ENCODE measurements around the gene LMAN1L. TPM values are rescaled to one million over a fixed set of nuclear protein-coding genes. Genes with fewer than 3 reads are reported as not detected.

Gene LMAN1L
- under 0.01 TPM in 1 of 2 replicates, not detected in the other for total RNA-seq

DNA sequence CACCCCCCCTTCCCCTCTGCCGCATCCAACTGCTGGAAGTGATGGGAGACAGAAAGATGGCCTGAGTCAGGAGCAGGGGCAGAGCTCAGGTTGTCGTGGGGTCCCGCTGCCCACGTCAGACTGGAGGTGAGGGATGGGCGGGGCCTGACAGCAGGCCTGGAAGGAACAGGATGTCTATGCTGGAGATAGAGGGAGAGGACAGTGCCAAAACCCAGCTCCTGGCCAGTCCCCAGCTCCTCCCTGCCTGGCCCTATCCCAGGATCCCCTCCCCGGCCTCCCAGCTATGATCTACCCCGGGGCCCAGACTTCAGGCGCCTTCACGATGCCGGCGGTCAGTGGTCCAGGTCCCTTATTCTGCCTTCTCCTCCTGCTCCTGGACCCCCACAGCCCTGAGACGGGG lies at the start of gene LMAN1L:
TSS of gene LMAN1L (plus strand) at position 303 of the 400 bp plus-strand sequence. CDS start at position 323, 20 bp downstream.

GRCh38 chr15:74781431-74782258 lies 31.0 kb upstream of the LMAN1L start, which contains the start of gene CSK:
Gene CSK (plus strand): TSS chr15:74782080. CDS start chr15:74798298, 16,218 bp downstream.

GRCh38 chr15:74826364-74826819 lies 13.8 kb downstream of the LMAN1L start, which contains the start of gene CPLX3:
Gene CPLX3 (plus strand): TSS chr15:74826627. CDS start chr15:74826704, 77 bp downstream.

DNA sequence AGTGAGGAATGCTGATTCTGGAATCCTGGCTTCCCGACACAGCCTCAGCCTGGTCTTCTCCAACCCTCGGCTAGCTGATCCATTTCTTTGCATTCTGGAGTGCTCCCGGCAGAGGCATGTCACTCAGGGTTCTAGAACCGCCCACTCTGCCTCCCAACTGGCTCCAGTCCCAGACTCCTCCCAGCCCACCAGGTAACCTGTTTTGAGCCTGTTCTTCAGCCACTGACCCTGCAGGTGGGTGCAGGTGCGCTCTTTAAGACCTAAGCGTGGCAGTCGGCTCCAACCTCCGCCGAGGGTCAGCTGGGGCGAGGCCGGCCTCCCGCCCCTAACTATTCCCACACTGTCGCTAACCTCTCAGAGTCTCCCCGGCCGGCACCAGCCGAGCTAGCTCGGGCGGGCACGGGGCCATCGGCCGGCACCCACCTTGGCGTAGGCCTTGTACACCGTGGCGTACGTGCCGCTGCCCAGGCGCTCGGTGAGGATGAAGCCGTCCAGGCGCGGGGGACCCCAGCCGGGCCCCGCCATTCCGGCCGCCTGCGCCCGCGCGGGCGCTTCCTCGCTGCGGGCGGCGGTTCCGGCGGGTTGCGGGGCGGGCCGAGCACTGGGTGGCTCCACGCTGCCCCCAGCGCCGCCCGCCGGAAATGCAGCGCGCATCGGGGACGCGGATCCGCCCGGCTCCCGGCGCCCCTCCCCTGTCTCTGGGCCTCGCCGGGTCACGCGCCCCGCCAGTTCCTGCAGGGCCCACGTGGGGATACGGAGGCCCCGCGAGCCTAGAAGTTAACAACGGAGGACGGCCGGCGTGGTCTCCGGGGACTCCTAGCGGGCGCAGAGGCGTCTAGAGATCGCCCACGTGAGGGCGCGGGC lies 30.2 kb downstream of the LMAN1L start, which contains the start of gene ULK3:
TSS of gene ULK3 (minus strand) at position 576 of the 864 bp plus-strand sequence. CDS start at position 525, 51 bp downstream.

GRCh38 chr15:74873036-74873755 lies 60.6 kb downstream of the LMAN1L start, which contains the start of gene SCAMP2:
Gene SCAMP2 (minus strand): TSS chr15:74873365. CDS start chr15:74873255, 110 bp downstream.

Small RNA genes within 50 kb of the gene (small RNA-seq; reads per million reads assigned to genes)
- not detected for gene CPLX3 (ENCODE audit: low replicate concordance)
- gene MIR4513 (ENCODE audit: low replicate concordance): not detected
- gene MIR6882 (ENCODE audit: low replicate concordance): 0.49 reads per million, percentile 18 among the genes with 10 or more reads in this experiment

Other genes starting within 250 kb of the LMAN1L start
- gene CLK3, start 197.0 kb upstream of the LMAN1L start, total RNA-seq: 102 and 133 TPM in 2 replicates
- gene EDC3, start 116.8 kb upstream of the LMAN1L start, total RNA-seq: 11.2 and 13.6 TPM in 2 replicates
- gene CYP1A1, start 87.3 kb upstream of the LMAN1L start, total RNA-seq: 0.72 and 1.5 TPM in 2 replicates
- gene CYP1A2, start 64.0 kb upstream of the LMAN1L start, total RNA-seq: not detected in 2 replicates
- 30.4 and 32.6 TPM in 2 replicates for gene CSK, start 30.8 kb upstream of the LMAN1L start, total RNA-seq
- gene CPLX3, start 13.8 kb downstream of the LMAN1L start, total RNA-seq: not detected in 2 replicates
- gene ULK3, start 30.3 kb downstream of the LMAN1L start, total RNA-seq: 17.7 and 23.3 TPM in 2 replicates
- gene SCAMP2, start 60.5 kb downstream of the LMAN1L start, total RNA-seq: 28.1 and 37.9 TPM in 2 replicates
- gene MPI, start 77.2 kb downstream of the LMAN1L start, total RNA-seq: 49.5 and 88.6 TPM in 2 replicates
- gene FAM219B, start 94.0 kb downstream of the LMAN1L start, total RNA-seq: 28.2 and 40.7 TPM in 2 replicates
- gene COX5A, start 125.2 kb downstream of the LMAN1L start, total RNA-seq: 33.4 and 45.7 TPM in 2 replicates
- 15.0 and 23.9 TPM in 2 replicates for gene RPP25, start 143.9 kb downstream of the LMAN1L start, total RNA-seq
- gene SCAMP5, start 182.7 kb downstream of the LMAN1L start, total RNA-seq: 0.57 and 2.4 TPM in 2 replicates
- 10.5 and 19.3 TPM in 2 replicates for gene PPCDC, start 210.8 kb downstream of the LMAN1L start, total RNA-seq